TTC549 (cell line): ENCODE results near the gene ASS1.

Experiments
- FAIRE-seq: peaks from 2 replicates; lab custom pipeline; 2012; peaks lifted over from hg19 to GRCh38; lab: Jason Lieb, UNC

Gene ASS1

DNA sequence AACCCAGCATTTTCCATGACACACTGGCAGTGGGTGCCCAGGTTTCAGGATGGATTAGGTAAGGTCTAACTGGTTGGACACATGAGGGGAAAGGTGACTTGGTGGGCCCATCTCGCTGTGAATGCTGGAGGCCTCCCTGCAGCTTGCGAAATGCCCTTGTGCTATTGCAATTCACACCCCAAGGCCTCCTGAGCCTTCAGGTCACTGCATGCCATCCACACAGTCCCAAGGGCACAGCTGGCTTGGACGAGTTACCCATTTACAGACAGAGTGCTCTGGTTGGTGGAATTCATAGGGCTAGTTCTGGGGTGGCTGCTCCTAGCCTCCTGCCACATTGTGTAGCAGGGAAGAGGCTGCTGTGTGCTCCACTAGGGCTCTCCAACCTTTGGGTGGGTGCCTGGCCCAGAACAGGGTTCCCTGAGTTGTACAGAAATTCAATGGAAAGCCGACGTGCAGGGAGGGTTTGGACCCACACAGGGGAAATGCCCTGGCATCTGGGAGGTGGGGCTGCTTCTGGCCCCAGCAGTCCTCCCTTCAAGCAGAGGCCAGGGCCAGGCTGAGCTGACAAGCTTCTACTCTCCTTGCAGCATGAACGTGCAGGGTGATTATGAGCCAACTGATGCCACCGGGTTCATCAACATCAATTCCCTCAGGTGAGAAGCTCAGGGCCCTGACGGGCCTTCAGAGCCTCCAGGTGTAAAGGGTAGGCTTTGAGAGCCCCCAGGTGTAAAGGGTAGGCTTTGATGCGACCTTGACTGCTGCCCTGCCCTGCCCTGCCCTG is 54.3 kb downstream of the ASS1 start:
- no peak for FAIRE-seq

DNA sequence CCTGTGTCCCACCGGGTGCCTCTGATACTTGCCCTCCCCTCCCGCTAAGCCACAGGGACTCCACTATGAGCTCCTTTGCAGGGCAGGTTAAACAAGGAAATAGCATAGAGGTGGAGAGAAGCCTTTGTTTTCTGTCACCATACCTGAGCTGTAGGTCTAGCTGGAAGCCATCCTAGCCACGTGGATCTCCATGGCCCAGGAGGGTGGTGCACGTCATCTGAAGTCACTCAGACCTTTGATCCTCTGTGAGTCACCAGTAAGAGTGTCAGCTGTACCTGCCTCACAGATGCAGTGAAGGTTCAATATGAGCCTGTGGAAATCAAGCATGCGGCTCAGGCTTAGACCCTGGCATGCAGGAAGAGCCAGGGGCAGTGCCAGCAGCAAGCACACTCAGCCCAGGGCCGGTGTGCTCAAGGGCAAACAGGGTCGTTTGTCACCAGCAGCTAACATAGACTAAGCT is 55.1 kb downstream of the ASS1 start:
- FAIRE-seq = no peak

DNA sequence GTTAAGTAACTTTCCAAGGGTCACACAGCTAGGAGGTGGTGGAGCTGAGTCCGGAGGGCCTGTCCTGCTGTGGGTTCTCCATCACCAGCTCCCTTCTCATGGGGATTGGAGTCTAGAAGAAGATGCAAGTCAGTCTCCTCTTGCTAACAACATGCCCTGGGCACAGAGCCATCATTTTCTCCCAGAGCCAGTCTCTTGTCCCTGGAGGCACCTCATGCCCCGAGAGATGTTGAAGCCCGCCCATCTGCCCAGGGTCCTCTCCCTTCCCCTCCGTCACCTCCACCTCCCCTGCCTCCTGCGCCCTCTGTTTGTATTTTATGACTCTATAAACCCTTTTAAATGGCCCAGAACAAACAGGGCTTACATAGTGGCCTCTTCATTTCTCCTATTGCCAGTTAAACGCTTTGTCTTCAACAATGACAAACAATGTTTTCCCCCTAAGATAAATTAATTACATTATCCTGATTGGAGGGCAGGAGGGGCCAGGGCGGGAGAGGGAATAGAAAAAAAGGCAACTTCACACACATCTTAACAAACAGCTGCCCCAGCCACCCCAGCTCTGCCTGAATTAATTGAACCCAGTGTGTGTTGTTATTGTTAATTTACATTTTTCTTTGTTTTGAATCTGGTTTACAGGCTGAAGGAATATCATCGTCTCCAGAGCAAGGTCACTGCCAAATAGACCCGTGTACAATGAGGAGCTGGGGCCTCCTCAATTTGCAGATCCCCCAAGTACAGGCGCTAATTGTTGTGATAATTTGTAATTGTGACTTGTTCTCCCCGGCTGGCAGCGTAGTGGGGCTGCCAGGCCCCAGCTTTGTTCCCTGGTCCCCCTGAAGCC is 55.8 kb downstream of the ASS1 start:
- no peak for FAIRE-seq

DNA sequence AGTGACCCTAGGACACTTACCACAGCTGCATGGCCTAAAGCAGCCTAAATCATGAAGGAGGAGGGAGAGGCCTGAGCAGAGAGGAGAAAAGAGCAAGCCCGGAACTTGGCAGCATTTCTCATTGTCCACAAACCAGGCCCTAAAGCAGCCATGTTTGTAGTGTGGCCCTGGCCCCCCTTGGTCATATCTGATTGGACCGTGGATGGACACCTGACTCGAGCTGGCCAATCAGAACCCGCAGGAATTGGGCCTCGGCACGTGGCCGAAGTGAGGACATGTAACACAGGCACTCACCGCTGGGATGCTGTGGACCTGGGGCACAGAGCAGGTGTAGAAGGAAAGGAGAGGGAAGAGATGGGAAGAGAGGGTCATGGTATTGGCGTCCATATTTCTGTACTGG is 56.9 kb downstream of the ASS1 start:
- FAIRE-seq = no peak

DNA sequence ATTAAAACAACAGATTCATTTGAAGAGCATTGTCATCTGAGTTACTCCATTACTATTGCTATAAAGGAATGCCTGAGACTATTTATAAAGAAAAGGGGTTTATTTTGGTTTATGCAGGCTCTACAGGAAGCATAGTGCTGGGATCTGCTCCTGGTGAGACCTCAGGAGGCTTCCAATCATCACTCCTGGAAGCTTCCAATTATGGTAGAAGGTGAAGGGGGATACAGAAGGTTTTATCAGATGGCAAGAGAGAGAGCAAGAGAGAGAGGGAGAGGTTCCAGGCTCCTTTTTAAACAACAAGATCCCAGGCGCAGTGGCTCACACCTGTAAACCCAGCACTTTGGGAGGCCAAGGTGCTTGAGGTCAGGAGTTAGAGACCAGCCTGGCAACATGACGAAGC is 63.5 kb downstream of the ASS1 start:
- no peak for FAIRE-seq

DNA sequence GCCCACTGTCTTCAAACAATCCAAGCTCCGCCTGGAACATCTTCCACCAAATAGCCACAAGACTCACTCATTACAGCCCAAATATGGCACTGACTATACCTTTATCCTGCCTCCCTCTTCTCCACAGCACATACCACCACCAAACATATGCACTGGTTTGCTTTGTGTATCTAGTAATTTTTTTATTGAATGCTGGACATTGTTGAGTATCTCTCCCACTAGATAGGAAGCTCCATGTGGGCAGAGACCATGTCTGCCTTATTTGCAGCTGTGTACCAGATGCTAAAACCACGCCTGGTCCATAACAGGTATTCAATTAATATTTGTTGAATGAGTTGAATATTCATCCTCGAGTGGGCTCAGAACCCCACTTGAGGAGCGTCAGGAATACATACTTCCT is 67.4 kb downstream of the ASS1 start:
- FAIRE-seq = no peak

DNA sequence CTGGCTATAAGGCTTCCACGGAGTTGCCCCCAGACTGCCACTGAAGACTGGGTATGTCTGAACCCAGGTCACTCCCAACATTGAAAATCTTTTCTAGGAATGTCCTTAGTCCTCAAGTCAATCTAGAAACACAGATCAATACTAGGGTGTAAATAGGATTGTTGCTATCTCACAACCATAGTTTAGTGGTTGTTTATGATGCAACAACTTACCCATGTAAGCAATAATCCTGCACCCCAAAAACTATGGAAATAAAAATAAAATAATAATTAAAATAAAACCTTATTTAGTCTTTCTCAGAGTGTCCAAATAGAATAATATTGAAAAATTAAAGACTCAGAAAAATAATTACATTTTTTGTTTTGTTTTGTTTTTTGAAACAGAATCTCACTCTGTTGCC is 68.3 kb downstream of the ASS1 start:
- no peak for FAIRE-seq

DNA sequence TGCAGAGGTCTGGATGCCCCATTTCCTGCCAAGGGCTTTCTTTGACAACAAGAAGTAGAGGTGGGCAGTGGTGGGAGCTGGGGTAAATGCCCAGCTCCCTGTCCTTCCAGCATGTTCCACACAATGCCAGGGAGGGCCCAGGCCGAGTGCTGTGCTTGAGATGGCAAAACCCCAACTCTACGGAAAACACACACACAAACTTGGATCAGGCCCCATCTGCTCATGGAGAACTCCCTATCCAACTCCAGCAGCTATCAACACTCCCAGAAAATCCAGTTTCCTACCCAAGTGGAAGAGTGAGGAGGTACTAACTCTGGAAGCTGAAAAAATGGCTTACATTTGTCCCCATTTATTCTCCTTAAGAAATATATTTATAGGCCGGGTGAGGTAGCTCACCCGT is 73.5 kb downstream of the ASS1 start:
- no peak for FAIRE-seq

DNA sequence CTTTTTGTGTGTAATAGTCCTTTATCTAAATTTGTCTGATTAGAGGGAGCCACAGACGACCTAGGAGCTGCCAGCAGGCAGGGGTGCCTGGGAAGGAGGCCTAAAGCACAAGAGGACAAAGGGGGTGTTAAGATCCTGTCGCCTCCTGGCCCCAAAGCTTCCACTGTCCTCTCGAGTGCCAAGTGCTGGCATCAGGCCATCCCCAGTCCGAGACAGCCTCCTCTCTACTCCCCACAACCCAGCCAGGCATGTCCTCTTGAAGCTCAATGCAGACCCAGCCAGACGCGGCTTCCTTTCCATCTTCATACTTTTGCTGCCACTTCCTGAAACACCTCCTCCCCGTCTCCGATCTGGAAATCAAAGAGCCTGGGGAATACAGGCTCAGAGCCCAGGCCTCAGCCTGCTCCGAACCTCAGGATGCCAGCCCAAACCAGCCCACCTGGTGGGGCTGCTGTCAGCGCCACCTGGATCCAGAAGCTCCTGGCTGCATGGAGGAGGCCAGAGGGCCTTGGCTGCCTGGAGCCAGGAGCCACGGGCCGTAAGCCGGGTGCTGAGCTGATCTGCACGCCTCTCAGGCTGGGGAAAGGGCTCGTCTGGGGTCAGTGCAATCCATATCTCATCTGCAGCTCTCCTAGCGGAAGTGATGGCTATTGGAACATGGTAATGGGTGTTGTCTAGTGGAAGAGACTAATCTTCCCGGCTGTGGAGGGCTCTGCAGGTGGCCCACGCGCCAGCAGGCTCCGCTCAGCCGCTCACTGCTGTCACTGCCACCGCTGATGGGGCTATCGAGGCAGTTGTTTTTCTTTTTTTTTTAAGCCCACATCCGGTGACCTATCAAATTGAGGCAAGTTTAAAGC is 74.4 kb downstream of the ASS1 start:
- no peak for FAIRE-seq

DNA sequence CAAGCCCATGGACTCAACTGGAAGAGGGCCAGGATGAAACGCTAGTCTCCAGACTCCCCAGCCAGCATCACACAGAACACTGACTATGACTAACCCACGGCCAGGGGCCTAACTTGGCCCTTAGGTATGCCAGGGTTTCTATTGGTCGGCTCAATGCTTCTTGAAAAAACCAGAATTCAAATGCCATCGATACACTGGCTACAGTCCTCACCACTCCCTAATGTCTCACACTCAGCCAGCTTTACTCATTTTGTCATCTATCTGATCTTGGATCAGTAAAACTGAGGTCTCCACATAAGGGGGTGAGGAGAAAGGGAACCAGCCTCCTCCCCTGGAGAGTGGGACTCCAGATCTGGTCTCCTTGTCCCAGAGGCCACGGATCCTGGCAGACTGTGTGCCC is 75.2 kb downstream of the ASS1 start:
- FAIRE-seq = no peak

DNA sequence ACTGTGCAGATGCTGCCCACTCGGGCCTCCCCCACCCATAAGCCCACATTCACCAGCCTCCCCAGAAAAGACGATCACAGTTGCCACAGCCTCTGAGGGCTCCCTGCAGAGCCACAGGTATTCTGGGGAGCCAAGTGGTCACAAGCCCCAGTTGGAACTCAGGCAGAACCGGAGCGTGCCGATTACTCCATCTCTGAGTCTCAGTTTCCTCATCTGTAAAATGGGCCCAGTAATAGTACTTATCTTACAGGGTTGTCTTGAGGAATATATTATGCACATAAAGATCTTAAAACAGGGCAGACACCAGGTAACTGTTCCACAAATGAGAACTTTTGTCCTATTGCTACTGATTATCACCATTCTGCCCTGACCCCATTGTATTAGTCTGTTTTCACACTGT is 77.0 kb downstream of the ASS1 start:
- no peak for FAIRE-seq

DNA sequence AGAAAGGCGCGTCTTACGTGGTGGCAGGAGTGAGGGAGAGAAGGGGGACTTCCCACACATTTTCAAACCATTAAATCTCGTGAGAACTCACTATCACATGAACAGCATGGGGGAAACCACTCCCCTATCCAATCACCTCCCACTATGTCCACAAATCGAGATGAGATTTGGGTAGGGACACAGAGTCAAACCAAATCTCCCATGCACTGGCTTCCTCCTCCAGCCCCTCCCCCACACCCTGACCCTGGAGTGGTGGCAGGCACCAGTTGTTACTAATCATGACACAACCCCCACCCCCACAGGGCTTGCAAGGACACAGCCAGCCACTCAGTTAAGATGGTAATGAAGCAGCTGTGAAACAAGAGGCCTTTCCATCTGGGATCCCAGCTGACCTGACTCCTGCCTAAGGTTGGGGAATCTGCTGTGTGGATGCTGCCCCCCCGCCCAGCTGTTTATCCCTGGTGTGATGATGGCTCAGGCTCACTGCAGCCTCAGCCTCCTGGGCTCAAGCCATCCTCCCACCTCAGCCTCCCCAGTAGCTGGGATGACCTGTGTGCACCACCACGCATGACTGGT is 77.6 kb downstream of the ASS1 start:
- FAIRE-seq = no peak

DNA sequence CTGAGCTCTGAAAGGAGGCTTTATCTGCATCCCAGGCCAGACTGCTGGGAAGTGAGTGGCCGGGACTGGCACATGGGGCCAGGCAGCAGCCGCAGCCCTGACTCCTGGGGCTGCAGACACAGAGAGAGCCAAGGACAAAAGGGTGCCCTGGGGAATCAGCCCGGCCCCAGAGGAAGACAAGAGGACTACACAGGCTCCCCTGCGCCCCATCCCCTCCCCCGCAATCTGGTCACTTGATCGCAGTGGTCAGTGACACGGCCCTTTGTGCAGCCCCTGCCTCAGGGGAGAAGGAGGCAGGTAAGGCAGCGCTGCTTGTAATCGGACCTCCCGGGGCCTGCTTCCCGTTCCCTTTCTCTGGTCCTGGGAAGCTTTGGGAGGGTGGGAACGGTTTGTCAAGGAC is 79.2 kb downstream of the ASS1 start:
- FAIRE-seq = no peak

DNA sequence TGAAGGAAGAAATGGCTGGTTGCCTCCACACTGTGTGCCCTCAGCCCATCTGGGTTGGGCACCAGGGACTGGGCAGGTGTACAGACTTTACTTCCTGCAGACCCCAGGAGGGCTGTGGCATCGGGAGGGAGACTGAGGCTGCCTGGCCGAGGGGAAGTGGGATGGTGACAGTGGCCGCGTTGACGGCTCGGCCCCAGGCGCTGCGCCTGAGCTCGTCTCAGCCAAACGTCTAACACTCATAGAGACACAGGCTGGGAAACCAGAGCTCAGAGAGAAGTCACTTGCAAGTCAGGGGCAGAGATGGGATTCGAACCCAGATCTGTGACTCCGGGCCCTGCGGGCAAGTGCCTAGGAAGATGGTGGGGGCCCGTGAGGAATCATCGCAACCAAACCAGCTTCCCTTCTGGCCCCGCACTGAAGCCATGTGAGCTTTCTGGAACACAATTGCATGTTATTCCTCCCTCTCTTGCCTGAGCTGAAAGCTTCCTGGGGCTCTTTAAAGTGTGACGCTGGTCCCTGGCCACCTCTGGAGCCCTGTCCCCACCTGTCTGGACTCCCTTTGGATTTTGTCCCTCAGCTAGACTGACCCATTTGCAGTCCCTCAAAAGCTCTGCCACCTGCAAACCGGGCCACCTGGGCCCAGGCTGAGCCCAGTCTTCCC is 81.6 kb downstream of the ASS1 start:
- FAIRE-seq = no peak

DNA sequence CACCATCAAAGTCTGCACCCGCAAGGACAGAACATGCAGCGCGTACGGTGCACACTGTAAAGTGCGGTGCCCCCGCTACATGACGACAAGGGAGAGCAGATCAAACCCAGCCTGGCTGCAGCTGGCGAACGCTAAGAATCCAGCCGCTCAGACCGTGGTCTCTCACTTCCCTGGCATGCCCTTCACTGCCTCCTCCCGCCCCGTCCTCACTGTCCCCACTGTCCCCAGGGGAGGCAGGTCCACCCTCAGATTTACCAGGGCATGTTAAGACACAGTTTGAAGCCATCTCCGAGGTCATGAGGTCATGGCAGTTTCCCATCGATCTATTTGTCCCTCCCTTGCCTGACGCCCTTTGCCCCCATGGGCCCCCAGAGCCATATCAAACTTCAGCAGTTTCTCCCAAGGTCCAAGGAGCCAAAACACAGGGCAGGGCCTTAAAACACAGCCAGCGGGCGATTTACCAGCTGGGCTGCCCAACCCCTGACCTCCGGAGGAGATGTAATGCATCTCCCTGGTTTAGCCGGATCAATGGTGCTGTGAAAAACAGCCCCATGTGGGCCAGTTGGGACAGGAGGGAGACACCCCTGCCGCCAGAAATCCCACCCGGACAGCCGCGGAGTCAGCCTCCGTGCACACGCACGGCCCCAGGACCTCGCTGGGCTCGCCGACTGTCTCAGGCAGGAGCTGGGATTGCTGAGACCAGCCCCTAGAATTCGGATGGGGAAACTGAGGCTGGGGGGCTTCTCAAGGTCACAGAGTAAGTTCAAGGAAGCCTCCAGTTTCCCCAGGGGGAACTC is 82.3 kb downstream of the ASS1 start:
- FAIRE-seq = no peak

DNA sequence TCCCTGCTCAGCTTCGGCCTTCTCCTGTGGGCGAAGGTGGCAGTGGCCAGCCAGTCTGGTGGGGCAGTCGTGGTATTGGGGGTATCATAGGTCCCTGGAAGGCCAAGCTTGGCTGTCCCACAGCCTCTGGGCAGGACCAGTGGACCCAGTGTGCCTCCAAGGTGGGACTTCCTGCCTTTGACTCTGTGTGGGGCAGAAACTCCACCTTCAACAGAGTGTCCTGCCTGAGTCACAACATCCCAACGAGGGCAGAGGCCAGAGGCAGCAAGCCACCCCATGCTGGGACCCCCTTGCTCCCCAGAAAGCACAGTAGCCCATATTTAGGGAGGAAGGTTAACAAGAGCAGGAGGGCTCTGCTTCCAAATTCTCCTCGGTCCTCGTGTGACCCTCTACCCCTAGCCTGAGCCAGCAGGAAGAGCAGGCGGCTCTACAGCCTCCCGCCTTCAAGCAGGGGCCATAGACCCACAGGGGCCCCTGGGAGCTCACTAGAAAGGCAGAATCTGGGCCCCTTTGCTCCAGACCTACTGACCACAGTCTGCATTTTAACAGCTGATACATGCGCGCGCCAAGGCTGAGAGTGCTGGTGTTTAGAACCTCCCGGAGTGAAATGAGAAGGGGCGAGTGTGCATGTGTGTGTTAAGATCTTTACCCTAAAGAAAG is 83.0 kb downstream of the ASS1 start:
- FAIRE-seq = no peak

DNA sequence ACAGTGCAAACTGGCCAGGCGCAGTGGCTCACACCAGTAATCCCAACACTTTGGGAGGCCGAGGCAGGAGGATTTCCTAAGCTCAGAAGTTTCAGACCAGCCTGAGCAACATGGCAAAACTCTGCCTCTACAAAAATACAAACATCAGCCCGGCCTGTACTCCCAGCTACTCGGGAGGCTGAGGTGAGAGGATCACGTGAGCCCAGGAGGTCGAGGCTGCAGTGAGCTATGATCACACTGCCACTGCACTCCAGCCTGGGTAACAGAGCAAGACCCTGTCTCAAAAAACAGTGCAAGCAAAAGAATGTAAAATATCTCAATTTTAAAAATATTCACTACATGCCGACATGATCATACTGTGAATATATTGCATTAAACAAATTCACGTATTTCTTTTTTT is 83.9 kb downstream of the ASS1 start:
- no peak for FAIRE-seq

DNA sequence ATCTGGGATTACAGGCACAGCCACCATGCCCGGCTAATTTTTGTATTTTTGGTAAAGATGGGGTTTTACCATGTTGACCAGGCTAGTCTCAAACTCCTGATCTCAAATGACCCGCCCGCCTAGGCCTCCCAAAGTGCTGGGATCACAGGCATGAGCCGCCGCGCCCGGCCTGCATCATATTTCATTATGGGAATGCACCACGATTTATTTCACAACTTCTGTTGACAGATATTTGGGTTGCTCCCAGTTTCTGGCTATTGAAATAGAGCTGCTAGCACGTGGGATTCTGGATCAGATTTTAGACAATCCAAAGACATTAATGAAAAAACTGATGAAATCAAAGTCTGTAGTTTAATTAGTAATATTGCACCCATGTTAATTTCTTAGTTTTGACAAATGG is 86.2 kb downstream of the ASS1 start:
- FAIRE-seq = no peak

DNA sequence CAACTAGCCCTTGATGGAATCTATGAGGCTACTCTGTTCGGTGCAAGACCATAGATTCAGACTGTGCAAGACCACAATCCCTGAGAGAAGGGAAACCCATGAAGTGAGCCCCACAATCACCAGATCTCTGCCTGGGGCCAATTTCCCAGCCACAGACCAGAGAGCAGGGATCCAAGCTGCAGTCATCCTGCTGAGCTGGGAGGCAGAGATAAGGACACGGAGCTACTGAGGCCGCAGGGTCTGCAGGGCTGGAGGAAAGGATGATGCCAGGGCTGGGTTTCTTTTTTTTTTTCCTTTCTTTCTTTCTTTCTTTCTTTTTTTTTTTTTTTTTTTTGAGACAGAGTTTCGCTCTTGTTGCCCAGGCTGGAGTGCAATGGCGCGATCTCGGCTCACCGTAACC is 86.9 kb downstream of the ASS1 start:
- FAIRE-seq = no peak

DNA sequence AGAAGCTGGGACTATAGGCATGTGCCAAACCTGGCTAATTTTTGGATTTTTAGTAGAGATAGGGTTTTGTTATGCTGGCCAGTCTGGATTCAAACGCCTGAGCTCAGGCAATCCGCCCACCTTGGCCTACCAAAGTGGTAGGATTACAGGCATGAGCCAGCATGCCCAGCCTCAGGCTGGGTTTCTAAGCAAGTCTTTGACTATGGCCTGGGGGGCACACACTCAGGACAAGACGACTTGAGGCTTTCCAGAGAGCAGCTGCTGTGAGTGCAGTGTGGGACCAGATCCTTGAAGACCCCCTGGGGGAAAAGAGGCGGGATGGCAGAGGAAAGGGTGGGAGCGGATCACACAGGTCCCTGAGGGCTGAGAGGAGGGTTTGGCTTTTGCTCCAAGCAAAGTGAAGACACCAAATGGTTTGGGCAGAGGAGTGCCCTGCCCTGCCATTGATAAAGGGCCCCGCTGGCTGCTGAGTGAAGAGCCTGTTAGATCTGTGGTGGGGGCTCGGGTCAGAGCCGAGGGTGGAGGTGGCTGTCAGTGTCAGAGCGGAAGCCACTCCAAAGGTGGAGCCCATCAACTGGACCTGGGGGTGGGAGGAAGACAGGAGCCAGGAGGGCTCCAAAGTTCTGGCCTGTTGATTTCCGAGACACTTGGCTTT is 87.8 kb downstream of the ASS1 start:
- no peak for FAIRE-seq
